ENCODE measurements around the gene WDFY3. TPM values are rescaled to one million over a fixed set of nuclear protein-coding genes. Genes with fewer than 3 reads are reported as not detected.

WDFY3 gene
- total and polyA plus RNA-seq, 2 experiments from 2014 or later: 8.0 to 89.0 TPM

DNA sequence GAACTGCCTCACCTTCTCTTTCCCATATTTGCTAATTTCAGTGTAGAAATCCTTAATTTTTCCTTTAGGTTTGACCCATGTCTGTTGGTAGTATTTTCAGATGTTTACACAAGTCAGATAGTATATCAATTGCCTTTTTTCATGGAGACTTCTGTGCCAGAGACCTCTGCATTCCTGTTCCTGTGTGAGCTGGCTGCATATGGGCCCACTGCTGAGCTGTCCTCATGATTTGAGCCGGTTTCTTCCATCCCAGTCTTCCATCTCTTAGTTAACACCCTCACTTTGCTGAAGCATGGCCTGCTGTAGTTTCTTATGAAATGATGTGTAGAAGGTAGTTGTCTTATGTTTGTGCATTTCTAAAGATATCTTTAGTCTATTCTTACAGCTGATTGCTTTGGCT is 343.5 kb downstream of the WDFY3 start (continued):
- no peak for TF ChIP-seq ZNF462 (CRISPR knock-in tag; IDR thresholded peaks at IDR 0.05)

Small RNAs within 50 kb of the gene (small RNA-seq; reads per million reads assigned to genes)
- not detected for gene RN7SL552P (ENCODE audit: low replicate concordance)
- not detected for gene RNU6-469P (ENCODE audit: low replicate concordance)
